MCF 10A (cell line): Measurements from ENCODE around the gene AKR1B15. TPM values are rescaled to one million over a fixed set of nuclear protein-coding genes. Genes with fewer than 3 reads are reported as not detected.
"Not testable (repeated sequence)": the region's sequence is repeated elsewhere in the genome, so short reads cannot be mapped to it uniquely, and the experiment has no call there.

Experiments
- BruUV-seq: library from RNA; stranded (reverse); fragments of 400-500 nt; replicated peaks from 2 replicates; lab custom pipeline; 2021; lab: Mats Ljungman, UMichigan
- CTCF ChIA-PET: fragments of 300-600 bp; sonication (Branson Sonifier 250); formaldehyde crosslinking; extraction: SDS; loops from one replicate; lab custom pipeline; 2021; ENCODE audit warnings: antibody characterized with exemption, inconsistent platforms; lab: Yijun Ruan, JAX
- POLR2A ChIA-PET: fragments of 300-600, 350-650 bp; sonication (Branson Sonifier 250); formaldehyde crosslinking; extraction: SDS; loops from one replicate; lab custom pipeline; 2020; ENCODE audit warnings: antibody characterized with exemption, inconsistent platforms; lab: Yijun Ruan, JAX
- DNase-seq: peaks from one replicate; pipeline ENCODE4 v3.0.0-alpha.2; 2018; ENCODE audit not compliant: unreplicated experiment
- H3K27ac Mint-ChIP-seq: one replicate; pipeline ENCODE4 v1.8.0; 2022; ENCODE audit warnings: mild to moderate bottlenecking, low read depth, mixed read lengths; ENCODE audit not compliant: unreplicated experiment
- H3K27me3 Mint-ChIP-seq: one replicate; pipeline ENCODE4 v1.8.0; 2022; ENCODE audit warnings: mixed read lengths; ENCODE audit not compliant: insufficient read depth, unreplicated experiment
- H3K36me3 Mint-ChIP-seq: one replicate; pipeline ENCODE4 v1.8.0; 2022; ENCODE audit warnings: mild to moderate bottlenecking, moderate library complexity, mixed read lengths; ENCODE audit not compliant: insufficient read depth, unreplicated experiment
- H3K4me1 Mint-ChIP-seq: one replicate; pipeline ENCODE4 v1.8.0; 2022; ENCODE audit warnings: mixed read lengths; ENCODE audit not compliant: insufficient read depth, unreplicated experiment
- H3K4me3 Mint-ChIP-seq: one replicate; pipeline ENCODE4 v1.8.0; 2022; ENCODE audit warnings: mild to moderate bottlenecking, moderate library complexity, mixed read lengths; ENCODE audit not compliant: unreplicated experiment
- H3K9me3 Mint-ChIP-seq: one replicate; pipeline ENCODE4 v1.8.0; 2022; ENCODE audit warnings: mixed read lengths; ENCODE audit not compliant: unreplicated experiment
- CTCF ChIP-seq: fragments of 200-600 bp; IDR thresholded peaks from one replicate; pipeline ENCODE4 v1.8.0; 2022; ENCODE audit warnings: antibody characterized with exemption, mild to moderate bottlenecking; ENCODE audit not compliant: unreplicated experiment
- intact Hi-C: fragments of 100-400 bp; cut with micrococcal nuclease; formaldehyde crosslinking; loops from 2 replicates; pipeline ENCODE4 v1.14.1; 2022
- total RNA-seq: library from RNA; stranded (reverse); gene quantifications from 2 replicates; pipeline ENCODE4 v1.2.3, GENCODE V29; 2022

AKR1B15 gene
- total RNA-seq, 1 experiment from 2014 or later = not detected

- Mint-ChIP-seq H3K27ac (no peak overlapping the region), H3K4me1 (peaks cover 13% of the 10 kb centered on the region), H3K36me3 (peaks cover 7% of the 10 kb centered on the region), H3K4me3 (no peak overlapping the region), H3K9me3 (peaks cover 8% of the 10 kb centered on the region), H3K27me3 (no peaks in the 10 kb centered on the region)
- DNase-seq = no peak
- intact Hi-C loops = no loop called here
- BruUV-seq = no TSS peak
- CTCF ChIA-PET = interaction anchor here (1.8 to 2.6 kb wide), 4 partner anchors 11 to 49 kb away, joined by 6 to 18 read pairs (median 7); partner anchors contain the start of gene AKR1B15
- no peak for TF ChIP-seq CTCF
- POLR2A ChIA-PET = no interaction called here
These were observed 9.5 kb downstream of the AKR1B15 start for GRCh38 chr7:134558370-134558769.

- H3K9me3 Mint-ChIP-seq, H3K4me3 Mint-ChIP-seq, H3K27me3 Mint-ChIP-seq, intact Hi-C loops, H3K27ac Mint-ChIP-seq, BruUV-seq, H3K36me3 Mint-ChIP-seq: not testable (repeated sequence)
- DNase-seq = peak; percentile 30
- ChIA-PET CTCF (interaction anchor here (0.6 to 1.5 kb wide), 6 partner anchors 14 to 1776 kb away, joined by 3 to 9 read pairs (median 5); no protein-coding TSS in a partner anchor), POLR2A (interaction anchor here (0.7 to 1.6 kb wide), 4 partner anchors 14 to 127 kb away, joined by 3 to 4 read pairs (median 3); no protein-coding TSS in a partner anchor)
- peaks cover 18% of the 10 kb centered on the region for H3K4me1 Mint-ChIP-seq
These were observed 12.7 kb downstream of the AKR1B15 start for GRCh38 chr7:134561616-134562015.

- POLR2A ChIA-PET = interaction anchor here (0.7 to 1.6 kb wide), 4 partner anchors 11 to 127 kb away, joined by 3 read pairs; no protein-coding TSS in a partner anchor
- CTCF ChIA-PET = interaction anchor here (0.6 to 1.5 kb wide), 7 partner anchors 12 to 48 kb away, joined by 3 to 9 read pairs (median 4); no protein-coding TSS in a partner anchor
- Mint-ChIP-seq H3K27me3 (no peaks in the 10 kb centered on the region), H3K9me3 (peaks cover 8% of the 10 kb centered on the region), H3K27ac (peak overlapping the region; percentile 77), H3K4me1 (peaks cover 18% of the 10 kb centered on the region), H3K36me3 (peaks cover 7% of the 10 kb centered on the region), H3K4me3 (no peak overlapping the region)
- no peak for TF ChIP-seq CTCF
- intact Hi-C loops = no loop called here
- peak; percentile 24 for DNase-seq
- BruUV-seq = no TSS peak
These were observed 13.2 kb downstream of the AKR1B15 start for GRCh38 chr7:134562136-134562535.

GRCh38 chr7:134563398-134563749 lies 14.5 kb downstream of the AKR1B15 start:
- H3K4me3 Mint-ChIP-seq, intact Hi-C loops, BruUV-seq, H3K36me3 Mint-ChIP-seq, H3K27me3 Mint-ChIP-seq, DNase-seq, H3K9me3 Mint-ChIP-seq: not testable (repeated sequence)
- Mint-ChIP-seq H3K4me1 (peaks cover 18% of the 10 kb centered on the region), H3K27ac (peak overlapping the region; percentile 77)
- CTCF ChIA-PET = interaction anchor here (0.6 to 2.0 kb wide), 6 partner anchors 11 to 49 kb away, joined by 3 to 5 read pairs (median 3); partner anchors contain the start of gene AKR1B15
- POLR2A ChIA-PET = interaction anchor here (0.6 to 1.2 kb wide), 3 partner anchors 38 to 83 kb away, joined by 3 read pairs; no protein-coding TSS in a partner anchor

- DNase-seq = peak; percentile 56
- ChIA-PET POLR2A (no interaction called here), CTCF (interaction anchor here (0.6 to 1.1 kb wide), 3 partner anchors 11 to 141 kb away, joined by 3 to 4 read pairs (median 3); no protein-coding TSS in a partner anchor)
- H3K27ac Mint-ChIP-seq = no peak overlapping the region
- intact Hi-C loops = no loop called here
- H3K4me1 Mint-ChIP-seq = peaks cover 18% of the 10 kb centered on the region
- no peaks in the 10 kb centered on the region for H3K27me3 Mint-ChIP-seq
- no peak overlapping the region for H3K4me3 Mint-ChIP-seq
- no peak for TF ChIP-seq CTCF
- H3K9me3 Mint-ChIP-seq = peaks cover 8% of the 10 kb centered on the region
- no TSS peak for BruUV-seq
- peaks cover 7% of the 10 kb centered on the region for H3K36me3 Mint-ChIP-seq
These were observed 16.8 kb downstream of the AKR1B15 start for GRCh38 chr7:134565643-134566136.
